Activated CD4-positive, alpha-beta T cell treated with anti-CD3 and anti-CD28 coated beads, Interleukin-2, amount 10 ng/mL, durations not matched to agents 24 days and 14 days (primary cell): ENCODE results near the gene FARS2. TPM values are rescaled to one million over a fixed set of nuclear protein-coding genes. Genes with fewer than 3 reads are reported as not detected.
A peak's percentile ranks its signal among the peaks of the same experiment; 100 is the strongest.

Source experiments
- DNase-seq: peaks from one replicate; pipeline ENCODE4 v3.0.0; 2022
- H3K27ac Mint-ChIP-seq: one replicate; pipeline ENCODE4 v1.8.0; 2022; ENCODE audit warnings: mild to moderate bottlenecking, mixed read lengths
- H3K27me3 Mint-ChIP-seq: one replicate; pipeline ENCODE4 v1.8.0; 2022; ENCODE audit warnings: mixed read lengths
- H3K36me3 Mint-ChIP-seq: one replicate; pipeline ENCODE4 v1.8.0; 2022; ENCODE audit warnings: low read depth, mild to moderate bottlenecking, mixed read lengths
- H3K4me1 Mint-ChIP-seq: one replicate; pipeline ENCODE4 v1.8.0; 2021; ENCODE audit warnings: mixed read lengths
- H3K4me3 Mint-ChIP-seq: one replicate; pipeline ENCODE4 v1.8.0; 2022; ENCODE audit warnings: mild to moderate bottlenecking, moderate library complexity, mixed read lengths
- H3K9me3 Mint-ChIP-seq: one replicate; pipeline ENCODE4 v1.8.0; 2021; ENCODE audit warnings: mixed read lengths
- intact Hi-C: fragments of 100-400 bp; cut with micrococcal nuclease; formaldehyde crosslinking; loops from one replicate; pipeline ENCODE4 v1.15.1; 2023
- total RNA-seq: library from RNA; stranded (reverse); gene quantifications from 2 replicates; pipeline ENCODE4 v1.2.3, GENCODE V29; 2022

The FARS2 gene
- total RNA-seq, 1 donor from 2014 or later: 24.7 TPM

GRCh38 chr6:5521322-5521721 lies 260.0 kb downstream of the FARS2 start:
- no peak overlapping the region for H3K4me3 Mint-ChIP-seq
- no peaks in the 10 kb centered on the region for H3K9me3 Mint-ChIP-seq
- no peak overlapping the region for H3K27ac Mint-ChIP-seq
- no peaks in the 10 kb centered on the region for H3K27me3 Mint-ChIP-seq
- no peak for DNase-seq
- intact Hi-C loops: no loop called here
- H3K36me3 Mint-ChIP-seq: no peaks in the 10 kb centered on the region
- H3K4me1 Mint-ChIP-seq: peaks cover 26% of the 10 kb centered on the region

- H3K27ac Mint-ChIP-seq: no peak overlapping the region
- no peaks in the 10 kb centered on the region for H3K27me3 Mint-ChIP-seq
- H3K4me1 Mint-ChIP-seq: peaks cover 23% of the 10 kb centered on the region
- no peak overlapping the region for H3K4me3 Mint-ChIP-seq
- no peak for DNase-seq
- H3K9me3 Mint-ChIP-seq: no peaks in the 10 kb centered on the region
- intact Hi-C loops: no loop called here
- H3K36me3 Mint-ChIP-seq: no peaks in the 10 kb centered on the region
These were observed 260.8 kb downstream of the FARS2 start for GRCh38 chr6:5522147-5522546.

- intact Hi-C loops: no loop called here
- Mint-ChIP-seq H3K36me3 (no peaks in the 10 kb centered on the region), H3K4me1 (peaks cover 14% of the 10 kb centered on the region), H3K27ac (no peak overlapping the region), H3K27me3 (no peaks in the 10 kb centered on the region), H3K4me3 (no peak overlapping the region), H3K9me3 (no peaks in the 10 kb centered on the region)
- no peak for DNase-seq
These were observed 262.8 kb downstream of the FARS2 start for GRCh38 chr6:5524110-5524509.

- H3K27ac Mint-ChIP-seq: no peak overlapping the region
- no peak for DNase-seq
- intact Hi-C loops: no loop called here
- no peaks in the 10 kb centered on the region for H3K9me3 Mint-ChIP-seq
- H3K4me3 Mint-ChIP-seq: no peak overlapping the region
- no peaks in the 10 kb centered on the region for H3K27me3 Mint-ChIP-seq
- H3K4me1 Mint-ChIP-seq: peaks cover 11% of the 10 kb centered on the region
- H3K36me3 Mint-ChIP-seq: no peaks in the 10 kb centered on the region
These were observed 263.9 kb downstream of the FARS2 start for GRCh38 chr6:5525209-5525608.

- H3K36me3 Mint-ChIP-seq: no peaks in the 10 kb centered on the region
- no peak for DNase-seq
- no peak overlapping the region for H3K4me3 Mint-ChIP-seq
- H3K9me3 Mint-ChIP-seq: no peaks in the 10 kb centered on the region
- intact Hi-C loops: no loop called here
- H3K27ac Mint-ChIP-seq: no peak overlapping the region
- peaks cover 8% of the 10 kb centered on the region for H3K4me1 Mint-ChIP-seq
- no peaks in the 10 kb centered on the region for H3K27me3 Mint-ChIP-seq
These were observed 267.7 kb downstream of the FARS2 start for GRCh38 chr6:5529015-5529414.

- H3K4me1 Mint-ChIP-seq: peaks cover 9% of the 10 kb centered on the region
- no peaks in the 10 kb centered on the region for H3K27me3 Mint-ChIP-seq
- intact Hi-C loops: no loop called here
- peaks cover 2% of the 10 kb centered on the region for H3K36me3 Mint-ChIP-seq
- no peak overlapping the region for H3K27ac Mint-ChIP-seq
- no peak for DNase-seq
- H3K9me3 Mint-ChIP-seq: no peaks in the 10 kb centered on the region
- H3K4me3 Mint-ChIP-seq: no peak overlapping the region
These were observed 268.4 kb downstream of the FARS2 start for GRCh38 chr6:5529733-5530132.

GRCh38 chr6:5531161-5531560 lies 269.8 kb downstream of the FARS2 start:
- DNase-seq: no peak
- Mint-ChIP-seq H3K4me1 (peaks cover 9% of the 10 kb centered on the region), H3K27me3 (no peaks in the 10 kb centered on the region), H3K4me3 (no peak overlapping the region), H3K9me3 (no peaks in the 10 kb centered on the region), H3K27ac (no peak overlapping the region), H3K36me3 (peaks cover 2% of the 10 kb centered on the region)
- intact Hi-C loops: no loop called here

- no peak for DNase-seq
- intact Hi-C loops: no loop called here
- Mint-ChIP-seq H3K27me3 (no peaks in the 10 kb centered on the region), H3K4me3 (no peak overlapping the region), H3K9me3 (no peaks in the 10 kb centered on the region), H3K4me1 (peaks cover 9% of the 10 kb centered on the region), H3K27ac (peak overlapping the region; percentile 23), H3K36me3 (peaks cover 2% of the 10 kb centered on the region)
These were observed 270.6 kb downstream of the FARS2 start for GRCh38 chr6:5531853-5532375.

- peaks cover 2% of the 10 kb centered on the region for H3K36me3 Mint-ChIP-seq
- H3K4me3 Mint-ChIP-seq: no peak overlapping the region
- no peak overlapping the region for H3K27ac Mint-ChIP-seq
- H3K27me3 Mint-ChIP-seq: no peaks in the 10 kb centered on the region
- H3K9me3 Mint-ChIP-seq: no peaks in the 10 kb centered on the region
- DNase-seq: no peak
- intact Hi-C loops: no loop called here
- H3K4me1 Mint-ChIP-seq: peaks cover 9% of the 10 kb centered on the region
These were observed 271.6 kb downstream of the FARS2 start for GRCh38 chr6:5532941-5533340.

GRCh38 chr6:5534643-5535042 lies 273.3 kb downstream of the FARS2 start:
- no peak for DNase-seq
- intact Hi-C loops: no loop called here
- no peaks in the 10 kb centered on the region for H3K27me3 Mint-ChIP-seq
- peaks cover 9% of the 10 kb centered on the region for H3K4me1 Mint-ChIP-seq
- H3K27ac Mint-ChIP-seq: no peak overlapping the region
- no peak overlapping the region for H3K4me3 Mint-ChIP-seq
- H3K9me3 Mint-ChIP-seq: no peaks in the 10 kb centered on the region
- H3K36me3 Mint-ChIP-seq: peaks cover 2% of the 10 kb centered on the region

GRCh38 chr6:5536644-5537043 lies 275.3 kb downstream of the FARS2 start:
- Mint-ChIP-seq H3K27me3 (no peaks in the 10 kb centered on the region), H3K4me3 (no peak overlapping the region), H3K27ac (no peak overlapping the region), H3K36me3 (peaks cover 2% of the 10 kb centered on the region), H3K9me3 (no peaks in the 10 kb centered on the region), H3K4me1 (peaks cover 10% of the 10 kb centered on the region)
- DNase-seq: no peak
- intact Hi-C loops: no loop called here

GRCh38 chr6:5537132-5537531 lies 275.8 kb downstream of the FARS2 start:
- no peaks in the 10 kb centered on the region for H3K9me3 Mint-ChIP-seq
- H3K27me3 Mint-ChIP-seq: no peaks in the 10 kb centered on the region
- H3K4me1 Mint-ChIP-seq: peaks cover 9% of the 10 kb centered on the region
- H3K27ac Mint-ChIP-seq: no peak overlapping the region
- no peak for DNase-seq
- intact Hi-C loops: no loop called here
- no peak overlapping the region for H3K4me3 Mint-ChIP-seq
- peaks cover 2% of the 10 kb centered on the region for H3K36me3 Mint-ChIP-seq

GRCh38 chr6:5537967-5538366 lies 276.7 kb downstream of the FARS2 start:
- Mint-ChIP-seq H3K4me3 (no peak overlapping the region), H3K36me3 (peaks cover 2% of the 10 kb centered on the region), H3K27me3 (no peaks in the 10 kb centered on the region), H3K4me1 (peaks cover 8% of the 10 kb centered on the region), H3K9me3 (peaks cover 2% of the 10 kb centered on the region), H3K27ac (no peak overlapping the region)
- intact Hi-C loops: no loop called here
- no peak for DNase-seq

GRCh38 chr6:5540370-5540769 lies 279.1 kb downstream of the FARS2 start:
- Mint-ChIP-seq H3K4me3 (no peak overlapping the region), H3K9me3 (peaks cover 4% of the 10 kb centered on the region), H3K27ac (no peak overlapping the region)

GRCh38 chr6:5541025-5541424 lies 279.7 kb downstream of the FARS2 start:
- peaks cover 6% of the 10 kb centered on the region for H3K4me1 Mint-ChIP-seq
- intact Hi-C loops: no loop called here
- no peak overlapping the region for H3K27ac Mint-ChIP-seq
- no peak overlapping the region for H3K4me3 Mint-ChIP-seq
- H3K36me3 Mint-ChIP-seq: peaks cover 8% of the 10 kb centered on the region
- no peak for DNase-seq
- no peaks in the 10 kb centered on the region for H3K27me3 Mint-ChIP-seq
- peaks cover 4% of the 10 kb centered on the region for H3K9me3 Mint-ChIP-seq

More at GRCh38 chr6:5540370-5540769, 279.1 kb downstream of the FARS2 start:
- intact Hi-C loops: no loop called here
- DNase-seq: no peak
- H3K27me3 Mint-ChIP-seq: no peaks in the 10 kb centered on the region
- peaks cover 6% of the 10 kb centered on the region for H3K36me3 Mint-ChIP-seq
- peaks cover 6% of the 10 kb centered on the region for H3K4me1 Mint-ChIP-seq
